ENCODE measurements around the gene CARHSP1. TPM values are rescaled to one million over a fixed set of nuclear protein-coding genes. Genes with fewer than 3 reads are reported as not detected.
"Not testable (repeated sequence)": the region's sequence is repeated elsewhere in the genome, so short reads cannot be mapped to it uniquely, and the experiment has no call there.

Gene CARHSP1
- total RNA-seq, 4 donors from 2014 or later, result 42.2 to 47.8 (median 44.2) TPM

DNA sequence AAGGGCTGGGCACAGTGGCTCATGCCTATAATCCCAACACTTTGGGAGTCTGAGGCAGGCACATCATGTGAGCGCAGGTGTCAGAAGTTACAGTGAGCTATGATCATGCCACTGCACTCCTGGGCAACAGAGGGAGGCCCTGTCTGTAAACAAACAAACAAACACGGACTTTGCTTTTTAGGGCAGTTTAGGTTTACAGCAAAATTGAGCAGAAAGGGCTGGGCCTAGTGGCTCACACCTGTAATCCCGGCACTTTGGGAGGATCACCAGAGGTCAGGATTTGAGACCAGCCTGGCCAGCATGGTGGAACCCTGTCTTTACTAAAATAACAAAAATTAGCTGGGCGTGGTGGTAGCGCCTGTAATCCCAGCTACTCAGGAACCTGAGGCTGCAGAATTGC, 3.3 kb upstream of the CARHSP1 start:
- 92 to 96% methylated on average over 5 of the region's 5 CpGs for WGBS, 2 donors
- intact Hi-C loops (cut with DNase I; ENCODE audit: low total_unique reads), result loop anchor here (10.0 kb wide), 1 partner anchor 197 kb away; the partner anchor contains the start of gene ABAT

DNA sequence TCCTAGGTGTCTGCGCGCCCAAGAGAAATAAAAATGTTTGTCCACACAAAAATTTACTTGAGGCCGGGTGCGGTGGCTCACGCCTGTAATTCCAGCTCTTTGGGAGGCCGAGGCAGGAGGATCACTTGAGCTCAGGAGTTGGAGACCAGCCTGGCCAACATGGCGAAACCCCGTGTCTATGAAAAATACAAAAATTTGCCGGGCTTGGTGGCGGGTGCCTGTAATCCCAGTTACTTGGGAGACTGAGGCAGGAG, 1.1 kb upstream of the CARHSP1 start:
- intact Hi-C loops (cut with DNase I; ENCODE audit: low total_unique reads), result loop anchor here (10.0 kb wide), 1 partner anchor 195 kb away; the partner anchor contains the start of gene ABAT
- not testable (repeated sequence) for H3K4me3 ChIP-seq (ENCODE audit: low read depth, poor library complexity, severe bottlenecking); DNase-seq (ENCODE audit: low spot score in 2 of 2)
- whole genome bisulfite sequencing, 2 donors, result 98 to 100% methylated on average over 10 of the region's 10 CpGs

More for the DNA sequence above, 3.3 kb upstream of the CARHSP1 start:
- TF ChIP-seq CTCF (IDR thresholded peaks at IDR 0.05), result no peak
- TF ChIP-seq POLR2A (IDR thresholded peaks at IDR 0.05), result no peak
- H3K4me3 ChIP-seq (ENCODE audit: low read depth, poor library complexity, severe bottlenecking), result no peak overlapping the region
- DNase-seq (ENCODE audit: low spot score in 2 of 2), result no peak

DNA sequence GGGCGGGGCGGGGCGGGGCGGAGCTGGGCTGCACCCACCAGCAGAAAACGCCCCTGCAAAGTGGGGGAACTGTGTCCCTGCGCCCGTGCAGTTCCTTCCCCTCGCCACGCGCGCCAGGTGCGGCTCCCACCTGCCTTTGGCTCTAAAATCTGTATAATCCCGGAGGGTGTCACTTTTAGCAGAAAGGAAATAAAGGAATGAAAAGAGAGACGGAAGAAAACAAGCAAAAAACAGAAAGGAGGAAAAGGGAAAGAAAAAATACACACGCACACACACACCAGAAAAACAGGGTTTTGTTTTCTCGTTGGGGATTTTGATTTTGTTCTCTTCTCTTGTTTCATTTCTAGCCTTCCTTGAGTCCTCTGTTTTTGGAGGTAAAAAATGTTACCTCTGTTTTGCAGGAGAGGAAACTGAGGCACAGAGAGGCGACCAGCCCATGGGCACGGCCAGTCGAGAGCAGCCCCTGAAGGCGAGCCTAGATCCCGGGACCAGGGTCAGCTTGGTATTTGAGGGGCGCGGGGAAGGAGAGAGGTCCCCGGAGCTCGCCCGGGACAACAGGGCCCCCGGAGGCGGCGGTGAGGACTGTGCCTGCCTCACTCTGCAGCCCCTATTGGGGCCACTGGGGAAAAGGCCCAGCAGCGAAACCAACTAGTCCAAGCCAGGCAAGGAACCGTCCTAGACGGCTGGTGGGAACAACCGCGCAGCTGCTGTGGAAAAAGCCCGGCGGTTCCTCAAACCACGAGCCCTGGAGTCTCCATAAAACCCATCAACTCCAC, 594 bp upstream of the CARHSP1 start:
- DNase-seq (ENCODE audit: low spot score in 2 of 2), result no peak
- WGBS, 2 donors, result 35% methylated on average over 37 of the region's 37 CpGs
- intact Hi-C loops (cut with DNase I; ENCODE audit: low total_unique reads), result no loop called here

DNA sequence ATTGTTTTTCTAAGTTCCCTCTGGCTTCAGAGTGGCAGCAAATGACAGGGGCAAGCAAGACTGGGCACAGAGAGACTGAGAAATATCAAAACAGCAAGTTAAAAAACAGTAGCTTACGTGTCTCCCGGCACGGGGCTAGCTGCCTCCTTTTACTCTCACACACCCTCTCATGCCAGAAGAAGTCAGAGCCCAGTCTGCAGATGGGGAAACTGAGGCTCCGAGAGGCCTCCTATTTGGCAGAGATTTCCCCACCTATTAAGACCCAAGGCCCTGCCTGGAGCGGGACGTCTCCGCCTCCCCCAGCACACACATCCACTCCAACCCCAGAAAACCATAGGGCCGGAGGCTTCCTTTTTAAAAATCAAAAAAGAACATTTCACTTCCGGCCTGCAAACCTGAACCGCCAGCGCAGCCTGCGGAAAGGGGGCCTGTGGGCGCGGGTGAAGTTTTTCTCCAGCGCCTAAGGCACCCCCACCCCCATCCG, 832 bp downstream of the CARHSP1 start:
- 0% methylated on average over 16 of the region's 16 CpGs for whole genome bisulfite sequencing, 2 donors
- peak overlapping the region; percentile 46 for H3K4me3 ChIP-seq (ENCODE audit: low read depth, poor library complexity, severe bottlenecking)
- no peak for DNase-seq (ENCODE audit: low spot score in 2 of 2)
- intact Hi-C loops (cut with DNase I; ENCODE audit: low total_unique reads), result no loop called here
- no peak for TF ChIP-seq CTCF (IDR thresholded peaks at IDR 0.05)
- TF ChIP-seq POLR2A (IDR thresholded peaks at IDR 0.05), result no peak

More for the DNA sequence above, 594 bp upstream of the CARHSP1 start:
- no peak overlapping the region for H3K4me3 ChIP-seq (ENCODE audit: low read depth, poor library complexity, severe bottlenecking)
- TF ChIP-seq POLR2A (IDR thresholded peaks at IDR 0.05), result no peak
- no peak for TF ChIP-seq CTCF (IDR thresholded peaks at IDR 0.05)

- peak overlapping the region; percentile 46 for H3K4me3 ChIP-seq (ENCODE audit: low read depth, poor library complexity, severe bottlenecking)
- intact Hi-C loops (cut with DNase I; ENCODE audit: low total_unique reads), result no loop called here
- no peak for TF ChIP-seq CTCF (IDR thresholded peaks at IDR 0.05)
- TF ChIP-seq POLR2A (IDR thresholded peaks at IDR 0.05), result no peak
- peak in 1 of 2 donors; percentile 94 for DNase-seq (ENCODE audit: low spot score in 2 of 2)
- 2 to 10% methylated on average over 35 of the region's 35 CpGs for WGBS, 2 donors
These were observed 1.4 kb downstream of the CARHSP1 start for GRCh38 chr16:8867216-8867931.

DNA sequence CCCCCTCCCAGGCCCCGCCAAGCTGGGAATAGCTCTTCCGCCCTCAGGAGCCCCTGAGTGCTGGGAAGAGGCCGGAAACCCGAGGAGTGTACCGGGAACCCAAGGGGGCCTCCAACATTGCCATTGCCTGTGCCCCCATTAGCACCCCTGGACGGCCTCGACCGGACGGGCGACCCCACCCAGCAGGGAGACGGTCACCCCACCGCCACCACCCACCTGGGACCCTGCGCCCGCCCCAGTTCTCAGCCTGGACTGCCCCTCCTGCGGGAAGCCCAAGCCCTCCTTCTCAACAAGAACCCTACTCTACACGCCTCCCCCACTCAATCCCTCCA, 2.0 kb downstream of the CARHSP1 start:
- peak overlapping the region; percentile 21 for H3K4me3 ChIP-seq (ENCODE audit: low read depth, poor library complexity, severe bottlenecking)
- WGBS, 2 donors, result 25% methylated on average over 13 to 16 of the region's 16 CpGs
- DNase-seq (ENCODE audit: low spot score in 2 of 2), result no peak
- intact Hi-C loops (cut with DNase I; ENCODE audit: low total_unique reads), result no loop called here
- no peak for TF ChIP-seq POLR2A (IDR thresholded peaks at IDR 0.05)
- no peak for TF ChIP-seq CTCF (IDR thresholded peaks at IDR 0.05)
